HL-60 (cell line): ENCODE measurements around the gene NPC1.
A peak's percentile ranks its signal among the peaks of the same experiment; 100 is the strongest.

Experiments
- DNase-seq, 2 experiments: peaks; one replicate each; pipeline ENCODE4 v3.0.0-alpha.2; 2010 to 2020; ENCODE audit warnings: low read depth in 1 of 2, low spot score in 1 of 2
- H3K27ac ChIP-seq: fragments of 250-450 bp; sonication (Bioruptor Pico); replicated peaks from 2 replicates; pipeline ENCODE4 v1.5.1; 2020; ENCODE audit warnings: mild to moderate bottlenecking, moderate library complexity
- H3K27me3 ChIP-seq: fragments of 250-450 bp; sonication (Bioruptor Pico); 2 replicates; pipeline ENCODE4 v1.5.1; 2021; ENCODE audit warnings: mild to moderate bottlenecking, moderate library complexity; ENCODE audit not compliant: insufficient read depth, poor library complexity, severe bottlenecking
- H3K4me3 ChIP-seq: replicated peaks from 2 replicates; pipeline ENCODE4 v1.5.1; 2011; ENCODE audit warnings: mild to moderate bottlenecking, control low read depth, low read length; ENCODE audit not compliant: insufficient read depth
- CTCF ChIP-seq: IDR thresholded peaks from one replicate; pipeline ENCODE4 v1.5.1; 2011; ENCODE audit warnings: low read length, control low read depth, inconsistent platforms; ENCODE audit not compliant: insufficient read depth
- GABPA ChIP-seq: IDR thresholded peaks from 2 replicates; pipeline ENCODE4 v1.6.1; 2012; ENCODE audit warnings: low read depth
- POLR2AphosphoS5 ChIP-seq: IDR thresholded peaks from 2 replicates; pipeline ENCODE4 v1.6.1; 2012; ENCODE audit warnings: low read depth
- REST ChIP-seq: IDR thresholded peaks from 2 replicates; pipeline ENCODE4 v1.6.1; 2012; ENCODE audit warnings: low read depth; ENCODE audit not compliant: insufficient replicate concordance
- SPI1 ChIP-seq: IDR thresholded peaks from 2 replicates; pipeline ENCODE4 v1.6.1; 2012; ENCODE audit warnings: low read depth, mild to moderate bottlenecking, borderline replicate concordance

Gene NPC1

GRCh38 chr18:23619388-23619881 is 33.1 kb upstream of the NPC1 start:
- Histone ChIP-seq H3K27me3 (peaks cover 26% of the 10 kb centered on the region), H3K27ac (no peak overlapping the region), H3K4me3 (peak overlapping the region; percentile 44)
- no peak for TF ChIP-seq REST
- no peak for TF ChIP-seq POLR2AphosphoS5
- no peak for TF ChIP-seq CTCF
- TF ChIP-seq GABPA, result no peak
- no peak for TF ChIP-seq SPI1
- DNase-seq, result no peak

- peak; percentile 42 to 79 for DNase-seq
- Histone ChIP-seq H3K27me3 (peaks cover 26% of the 10 kb centered on the region), H3K4me3 (peak overlapping the region; percentile 44), H3K27ac (no peak overlapping the region)
- no peak for TF ChIP-seq POLR2AphosphoS5
- peak; percentile 2 for TF ChIP-seq CTCF
- peak; percentile 91 for TF ChIP-seq SPI1
These were observed 32.6 kb upstream of the NPC1 start for GRCh38 chr18:23618862-23619387.

- no peak overlapping the region for H3K27ac ChIP-seq
- H3K27me3 ChIP-seq, result peaks cover 26% of the 10 kb centered on the region
- TF ChIP-seq SPI1 (no peak), GABPA (no peak), POLR2AphosphoS5 (no peak), CTCF (no peak), REST (no peak)
- H3K4me3 ChIP-seq, result no peak overlapping the region
- DNase-seq, result no peak
These were observed 31.2 kb upstream of the NPC1 start for GRCh38 chr18:23617412-23618014.
